Subcutaneous abdominal adipose tissue (tissue), 5 donors: ENCODE data around the gene FRMD8.

Experiments used
- H3K27ac ChIP-seq: one replicate; pipeline ENCODE4 v1.7.0; 2013; ENCODE audit warnings: low read depth, mild to moderate bottlenecking, inconsistent platforms, low read length, moderate library complexity
- H3K27me3 ChIP-seq, 5 donors: one replicate each; pipeline ENCODE4 v1.7.0; 2013; ENCODE audit warnings: low read length in 5 of 5, inconsistent platforms in 1 of 5; ENCODE audit not compliant: control insufficient read depth in 5 of 5, insufficient read depth in 4 of 5
- H3K36me3 ChIP-seq, 5 donors: one replicate each; pipeline ENCODE4 v1.7.0; 2013; ENCODE audit warnings: low read length in 5 of 5; ENCODE audit not compliant: control insufficient read depth in 5 of 5, insufficient read depth in 5 of 5
- H3K4me1 ChIP-seq, 5 donors: one replicate each; pipeline ENCODE4 v1.7.0; 2013; ENCODE audit warnings: low read length in 5 of 5, mild to moderate bottlenecking in 3 of 5, moderate library complexity in 1 of 5; ENCODE audit not compliant: control insufficient read depth in 5 of 5, insufficient read depth in 5 of 5
- H3K4me3 ChIP-seq, 5 donors: one replicate each; pipeline ENCODE4 v1.7.0; 2013; ENCODE audit warnings: low read length in 5 of 5, low read depth in 1 of 5
- H3K9ac ChIP-seq, 5 donors: one replicate each; pipeline ENCODE4 v1.7.0; 2013; ENCODE audit warnings: low read length in 5 of 5, mild to moderate bottlenecking in 4 of 5, moderate library complexity in 3 of 5
- H3K9me3 ChIP-seq, 5 donors: one replicate each; pipeline ENCODE4 v1.7.0; 2013; ENCODE audit warnings: low read length in 5 of 5; ENCODE audit not compliant: control insufficient read depth in 5 of 5
- donor health status: healthy.
- donor health status: healthy.
- donor health status: healthy.
- donor health status: healthy.
- donor health status: healthy.

Gene FRMD8

DNA sequence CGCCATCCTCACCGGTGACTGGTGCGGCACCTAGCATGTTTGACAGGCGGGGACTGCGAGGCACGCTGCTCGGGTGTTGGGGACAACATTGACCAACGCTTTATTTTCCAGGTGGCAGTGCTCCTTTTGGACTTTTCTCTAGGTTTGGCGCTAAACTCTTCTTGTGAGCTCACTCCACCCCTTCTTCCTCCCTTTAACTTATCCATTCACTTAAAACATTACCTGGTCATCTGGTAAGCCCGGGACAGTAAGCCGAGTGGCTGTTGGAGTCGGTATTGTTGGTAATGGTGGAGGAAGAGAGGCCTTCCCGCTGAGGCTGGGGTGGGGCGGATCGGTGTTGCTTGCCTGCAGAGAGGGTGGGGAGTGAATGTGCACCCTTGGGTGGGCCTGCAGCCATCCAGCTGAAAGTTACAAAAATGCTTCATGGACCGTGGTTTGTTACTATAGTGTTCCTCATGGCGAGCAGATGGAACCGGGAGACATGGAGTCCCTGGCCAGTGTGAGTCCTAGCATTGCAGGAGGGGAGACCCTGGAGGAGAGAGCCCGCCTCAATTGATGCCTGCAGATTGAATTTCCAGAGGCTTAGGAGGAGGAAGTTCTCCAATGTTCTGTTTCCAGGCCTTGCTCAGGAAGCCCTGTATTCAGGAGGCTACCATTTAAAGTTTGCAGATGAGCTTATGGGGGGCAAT is 37.2 kb downstream of the FRMD8 start:
- Histone ChIP-seq H3K36me3 (peaks cover 7 to 39% (median 23%) of the 10 kb centered on the region in 5 donors), H3K27ac (peak overlapping the region; percentile 100), H3K27me3 (no peaks in the 10 kb centered on the region), H3K4me1 (peaks cover 6 to 57% (median 51%) of the 10 kb centered on the region in 5 donors), H3K4me3 (peak overlapping the region; percentile 88 to 100 (median 98)), H3K9me3 (no peaks in the 10 kb centered on the region), H3K9ac (peak overlapping the region; percentile 97 to 100 (median 99))

DNA sequence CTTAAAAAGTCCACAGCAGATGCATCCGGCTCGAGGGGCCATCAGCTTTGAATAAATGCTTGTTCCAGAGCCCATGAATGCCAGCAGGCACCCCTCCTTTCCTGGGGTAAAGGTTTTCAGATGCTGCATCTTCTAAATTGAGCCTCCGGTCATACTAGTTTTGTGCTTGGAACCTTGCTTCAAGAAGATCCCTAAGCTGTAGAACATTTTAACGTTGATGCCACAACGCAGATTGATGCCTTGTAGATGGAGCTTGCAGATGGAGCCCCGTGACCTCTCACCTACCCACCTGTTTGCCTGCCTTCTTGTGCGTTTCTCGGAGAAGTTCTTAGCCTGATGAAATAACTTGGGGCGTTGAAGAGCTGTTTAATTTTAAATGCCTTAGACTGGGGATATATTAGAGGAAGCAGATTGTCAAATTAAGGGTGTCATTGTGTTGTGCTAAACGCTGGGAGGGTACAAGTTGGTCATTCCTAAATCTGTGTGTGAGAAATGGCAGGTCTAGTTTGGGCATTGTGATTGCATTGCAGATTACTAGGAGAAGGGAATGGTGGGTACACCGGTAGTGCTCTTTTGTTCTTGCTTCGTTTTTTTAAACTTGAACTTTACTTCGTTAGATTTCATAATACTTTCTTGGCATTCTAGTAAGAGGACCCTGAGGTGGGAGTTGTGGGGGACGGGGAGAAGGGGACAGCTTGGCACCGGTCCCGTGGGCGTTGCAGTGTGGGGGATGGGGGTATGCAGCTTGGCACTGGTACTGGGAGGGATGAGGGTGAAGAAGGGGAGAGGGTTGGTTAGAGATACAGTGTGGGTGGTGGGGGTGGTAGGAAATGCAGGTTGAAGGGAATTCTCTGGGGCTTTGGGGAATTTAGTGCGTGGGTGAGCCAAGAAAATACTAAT is 38.0 kb downstream of the FRMD8 start:
- Histone ChIP-seq H3K27ac (peak overlapping the region; percentile 100), H3K36me3 (peaks cover 7 to 39% (median 23%) of the 10 kb centered on the region in 5 donors), H3K9me3 (no peaks in the 10 kb centered on the region), H3K27me3 (no peaks in the 10 kb centered on the region), H3K4me3 (peak overlapping the region; percentile 88 to 100 (median 98)), H3K9ac (peak overlapping the region; percentile 97 to 100 (median 99)), H3K4me1 (peaks cover 7 to 58% (median 50%) of the 10 kb centered on the region in 5 donors)

DNA sequence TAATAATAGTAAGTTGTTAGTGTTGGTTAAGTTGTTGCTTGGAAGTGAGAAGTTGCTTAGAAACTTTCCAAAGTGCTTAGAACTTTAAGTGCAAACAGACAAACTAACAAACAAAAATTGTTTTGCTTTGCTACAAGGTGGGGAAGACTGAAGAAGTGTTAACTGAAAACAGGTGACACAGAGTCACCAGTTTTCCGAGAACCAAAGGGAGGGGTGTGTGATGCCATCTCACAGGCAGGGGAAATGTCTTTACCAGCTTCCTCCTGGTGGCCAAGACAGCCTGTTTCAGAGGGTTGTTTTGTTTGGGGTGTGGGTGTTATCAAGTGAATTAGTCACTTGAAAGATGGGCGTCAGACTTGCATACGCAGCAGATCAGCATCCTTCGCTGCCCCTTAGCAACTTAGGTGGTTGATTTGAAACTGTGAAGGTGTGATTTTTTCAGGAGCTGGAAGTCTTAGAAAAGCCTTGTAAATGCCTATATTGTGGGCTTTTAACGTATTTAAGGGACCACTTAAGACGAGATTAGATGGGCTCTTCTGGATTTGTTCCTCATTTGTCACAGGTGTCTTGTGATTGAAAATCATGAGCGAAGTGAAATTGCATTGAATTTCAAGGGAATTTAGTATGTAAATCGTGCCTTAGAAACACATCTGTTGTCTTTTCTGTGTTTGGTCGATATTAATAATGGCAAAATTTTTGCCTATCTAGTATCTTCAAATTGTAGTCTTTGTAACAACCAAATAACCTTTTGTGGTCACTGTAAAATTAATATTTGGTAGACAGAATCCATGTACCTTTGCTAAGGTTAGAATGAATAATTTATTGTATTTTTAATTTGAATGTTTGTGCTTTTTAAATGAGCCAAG is 38.9 kb downstream of the FRMD8 start:
- no peaks in the 10 kb centered on the region for H3K9me3 ChIP-seq
- peak overlapping the region; percentile 88 to 100 (median 98) for H3K4me3 ChIP-seq
- no peaks in the 10 kb centered on the region for H3K27me3 ChIP-seq
- H3K9ac ChIP-seq = peak overlapping the region; percentile 97 to 100 (median 99)
- H3K36me3 ChIP-seq = peaks cover 7 to 39% (median 23%) of the 10 kb centered on the region in 5 donors
- H3K4me1 ChIP-seq = peaks cover 5 to 57% (median 51%) of the 10 kb centered on the region in 5 donors
- H3K27ac ChIP-seq = peak overlapping the region; percentile 100

DNA sequence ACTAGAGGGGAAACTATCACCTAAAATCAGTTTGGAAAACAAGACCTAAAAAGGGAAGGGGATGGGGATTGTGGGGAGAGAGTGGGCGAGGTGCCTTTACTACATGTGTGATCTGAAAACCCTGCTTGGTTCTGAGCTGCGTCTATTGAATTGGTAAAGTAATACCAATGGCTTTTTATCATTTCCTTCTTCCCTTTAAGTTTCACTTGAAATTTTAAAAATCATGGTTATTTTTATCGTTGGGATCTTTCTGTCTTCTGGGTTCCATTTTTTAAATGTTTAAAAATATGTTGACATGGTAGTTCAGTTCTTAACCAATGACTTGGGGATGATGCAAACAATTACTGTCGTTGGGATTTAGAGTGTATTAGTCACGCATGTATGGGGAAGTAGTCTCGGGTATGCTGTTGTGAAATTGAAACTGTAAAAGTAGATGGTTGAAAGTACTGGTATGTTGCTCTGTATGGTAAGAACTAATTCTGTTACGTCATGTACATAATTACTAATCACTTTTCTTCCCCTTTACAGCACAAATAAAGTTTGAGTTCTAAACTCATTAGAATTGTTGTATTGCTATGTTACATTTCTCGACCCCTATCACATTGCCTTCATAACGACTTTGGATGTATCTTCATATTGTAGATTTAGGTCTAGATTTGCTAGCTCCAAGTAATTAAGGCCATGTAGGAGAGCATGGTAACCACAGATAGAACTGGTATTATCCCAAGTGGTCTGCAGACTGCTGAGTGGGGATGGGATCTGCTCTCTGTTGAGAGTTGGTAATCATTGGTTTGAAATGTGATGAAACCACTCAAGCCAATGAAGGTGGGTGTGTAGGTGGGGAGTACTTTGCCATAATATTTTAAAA is 39.8 kb downstream of the FRMD8 start:
- Histone ChIP-seq H3K4me1 (peaks cover 5 to 59% (median 53%) of the 10 kb centered on the region in 5 donors), H3K27ac (peak overlapping the region; percentile 100), H3K36me3 (peaks cover 7 to 39% (median 23%) of the 10 kb centered on the region in 5 donors), H3K9ac (peak overlapping the region; percentile 97 to 100 (median 99)), H3K9me3 (no peaks in the 10 kb centered on the region), H3K4me3 (peak overlapping the region; percentile 88 to 100 (median 98)), H3K27me3 (no peaks in the 10 kb centered on the region)

DNA sequence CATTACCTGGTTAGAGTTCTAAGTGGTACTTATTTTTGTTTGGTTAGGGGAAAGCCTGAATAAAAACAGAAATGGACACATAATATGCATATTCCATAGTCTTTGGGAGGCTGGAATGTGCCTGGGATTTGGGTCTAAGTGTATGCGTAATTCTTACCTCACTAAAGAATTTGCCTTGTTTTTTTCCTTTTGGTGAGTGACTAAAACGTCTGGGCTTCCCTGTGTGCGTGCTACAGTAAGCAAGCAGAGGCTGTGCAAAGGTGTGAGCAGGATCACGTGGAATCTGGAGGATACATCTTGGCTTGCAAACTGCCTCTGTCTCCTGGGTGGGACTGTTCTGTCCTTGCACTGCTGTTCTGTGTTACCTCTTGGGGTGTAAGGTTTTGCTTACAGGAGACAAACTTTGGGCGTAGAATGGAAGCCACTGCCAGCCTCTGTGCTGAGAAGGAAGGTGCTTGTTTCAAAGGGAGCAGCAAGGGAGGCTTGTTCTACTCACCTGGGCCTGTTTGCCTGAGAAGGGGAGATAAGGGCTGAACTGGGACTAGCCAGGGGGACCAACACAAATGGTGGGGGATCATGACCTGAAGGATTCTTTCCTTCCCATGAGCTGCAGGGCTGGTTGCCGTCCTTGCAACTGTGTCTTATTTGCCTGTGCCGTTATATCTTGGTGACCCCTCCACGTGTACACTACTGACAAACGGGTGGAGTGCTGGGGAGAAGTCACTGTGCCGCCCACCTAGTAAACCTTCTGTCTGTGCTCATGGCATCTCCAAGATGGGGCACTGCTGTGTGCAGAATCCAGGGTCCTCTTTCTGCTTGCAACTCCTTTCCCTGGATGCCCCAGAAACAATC is 40.6 kb downstream of the FRMD8 start:
- H3K27me3 ChIP-seq = no peaks in the 10 kb centered on the region
- H3K9ac ChIP-seq = peak overlapping the region; percentile 97 to 100 (median 99)
- H3K36me3 ChIP-seq = peaks cover 11 to 39% (median 25%) of the 10 kb centered on the region in 5 donors
- H3K9me3 ChIP-seq = no peaks in the 10 kb centered on the region
- peak overlapping the region; percentile 100 for H3K27ac ChIP-seq
- H3K4me3 ChIP-seq = peak overlapping the region; percentile 88 to 100 (median 98)
- H3K4me1 ChIP-seq = peaks cover 5 to 60% (median 56%) of the 10 kb centered on the region in 5 donors

DNA sequence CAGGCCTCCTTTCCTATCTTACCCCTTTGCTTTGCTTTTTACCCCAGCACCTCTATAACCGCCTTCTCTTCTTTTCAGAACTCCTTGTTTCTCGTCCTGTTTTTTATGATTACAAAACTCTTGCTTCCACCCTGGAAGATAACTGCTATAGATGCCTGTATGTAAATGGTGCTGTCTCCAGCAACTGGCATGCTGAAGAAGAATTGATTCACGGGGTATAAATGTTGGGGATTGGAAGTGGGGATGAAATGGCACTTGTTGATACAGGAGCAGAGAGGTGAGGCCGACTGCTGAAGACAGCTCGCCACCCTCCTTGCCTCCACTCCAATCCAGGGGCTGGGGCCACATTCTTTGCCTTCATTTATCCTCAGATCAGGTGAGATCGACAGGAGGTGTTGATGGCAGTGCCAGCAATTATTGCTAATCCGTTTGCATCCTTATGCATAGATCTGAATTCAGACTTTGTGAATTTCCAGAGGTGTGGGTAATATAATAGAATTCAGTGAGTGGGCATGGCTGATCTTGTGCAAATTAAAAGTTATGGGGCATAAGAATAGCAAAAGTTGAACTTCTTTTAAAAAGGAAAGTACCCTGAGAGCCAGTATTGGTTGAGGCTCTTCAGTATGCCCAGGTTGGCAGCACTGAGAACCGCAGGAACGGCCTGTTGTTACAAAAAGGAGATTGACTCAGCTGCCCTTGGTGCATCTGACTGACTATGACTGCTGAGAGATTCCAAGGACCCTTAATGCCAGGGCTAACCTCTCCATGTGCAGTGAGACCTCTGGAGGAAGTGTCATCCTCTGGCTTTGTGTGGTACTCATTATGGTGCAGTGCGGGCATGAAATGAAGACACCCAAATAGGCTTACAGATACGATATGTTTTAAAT is 41.5 kb downstream of the FRMD8 start:
- peaks cover 18 to 43% (median 25%) of the 10 kb centered on the region in 5 donors for H3K36me3 ChIP-seq
- peaks cover 5 to 69% (median 65%) of the 10 kb centered on the region in 5 donors for H3K4me1 ChIP-seq
- H3K9ac ChIP-seq = peak overlapping the region; percentile 39 to 100 (median 99)
- H3K27me3 ChIP-seq = no peaks in the 10 kb centered on the region
- H3K4me3 ChIP-seq = peak overlapping the region; percentile 88 to 100 (median 98)
- H3K9me3 ChIP-seq = no peaks in the 10 kb centered on the region
- peak overlapping the region; percentile 100 for H3K27ac ChIP-seq

DNA sequence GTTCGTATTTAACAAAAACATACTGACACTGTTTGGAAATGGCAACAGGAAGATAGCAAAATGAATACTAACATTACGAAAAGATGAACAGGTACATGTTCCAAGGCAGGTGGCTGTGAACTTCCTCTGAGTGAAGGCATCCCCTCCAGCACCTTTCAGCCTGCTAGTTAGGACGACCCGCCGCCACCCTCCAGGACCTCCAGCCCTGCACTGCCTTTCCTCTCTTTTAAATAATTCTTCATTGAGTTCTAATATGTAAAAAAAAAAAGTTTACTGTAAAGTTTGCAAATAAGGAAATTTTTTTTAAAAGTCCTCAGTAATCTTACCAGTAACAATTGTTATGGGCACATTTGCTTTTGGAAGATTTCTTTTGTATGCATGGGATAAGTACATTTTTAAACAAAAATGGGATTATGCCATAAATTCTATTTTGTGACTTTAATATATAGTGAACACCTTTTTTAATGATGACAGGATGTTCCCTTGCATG is 42.2 kb downstream of the FRMD8 start:
- H3K27me3 ChIP-seq = no peaks in the 10 kb centered on the region
- peak overlapping the region; percentile 39 to 100 (median 63) for H3K9ac ChIP-seq
- no peaks in the 10 kb centered on the region for H3K9me3 ChIP-seq
- peak overlapping the region; percentile 88 to 100 (median 98) for H3K4me3 ChIP-seq
- peaks cover 5 to 73% (median 71%) of the 10 kb centered on the region in 5 donors for H3K4me1 ChIP-seq
- H3K27ac ChIP-seq = peak overlapping the region; percentile 100
- H3K36me3 ChIP-seq = peaks cover 23 to 46% (median 28%) of the 10 kb centered on the region in 5 donors
